ENCODE results near the gene CASR.

Gene CASR

GRCh38 chr3:122301063-122301462 lies 117.6 kb downstream of the CASR start:
- DNase-seq (ENCODE audit: low read depth in 2 of 3, low spot score in 1 of 3), result no peak

- no peak for DNase-seq (ENCODE audit: low read depth in 2 of 3, low spot score in 1 of 3)
These were observed 122.6 kb downstream of the CASR start for GRCh38 chr3:122305818-122306621.

- DNase-seq (ENCODE audit: low read depth in 2 of 3, low spot score in 1 of 3), result no peak
These were observed 123.1 kb downstream of the CASR start for GRCh38 chr3:122306622-122306953.

GRCh38 chr3:122307094-122307687 lies 123.7 kb downstream of the CASR start:
- no peak for DNase-seq (ENCODE audit: low read depth in 2 of 3, low spot score in 1 of 3)

GRCh38 chr3:122307976-122308375 lies 124.5 kb downstream of the CASR start:
- DNase-seq (ENCODE audit: low read depth in 2 of 3, low spot score in 1 of 3), result no peak

- no peak for DNase-seq (ENCODE audit: low read depth in 2 of 3, low spot score in 1 of 3)
These were observed 126.9 kb downstream of the CASR start for GRCh38 chr3:122310361-122310760.

GRCh38 chr3:122312826-122313225 lies 129.4 kb downstream of the CASR start:
- DNase-seq (ENCODE audit: low read depth in 2 of 3, low spot score in 1 of 3), result no peak

- DNase-seq (ENCODE audit: low read depth in 2 of 3, low spot score in 1 of 3), result no peak
These were observed 129.8 kb downstream of the CASR start for GRCh38 chr3:122313281-122313680.

- DNase-seq (ENCODE audit: low read depth in 2 of 3, low spot score in 1 of 3), result no peak
These were observed 130.9 kb downstream of the CASR start for GRCh38 chr3:122314228-122314876.

- no peak for DNase-seq (ENCODE audit: low read depth in 2 of 3, low spot score in 1 of 3)
These were observed 132.2 kb downstream of the CASR start for GRCh38 chr3:122315619-122316018.

- DNase-seq (ENCODE audit: low read depth in 2 of 3, low spot score in 1 of 3), result no peak
These were observed 132.9 kb downstream of the CASR start for GRCh38 chr3:122316368-122316767.

GRCh38 chr3:122318620-122319019 lies 135.2 kb downstream of the CASR start:
- no peak for DNase-seq (ENCODE audit: low read depth in 2 of 3, low spot score in 1 of 3)

- DNase-seq (ENCODE audit: low read depth in 2 of 3, low spot score in 1 of 3), result no peak
These were observed 138.9 kb downstream of the CASR start for GRCh38 chr3:122322095-122323075.

GRCh38 chr3:122324871-122325323 lies 141.4 kb downstream of the CASR start, which contains the start of gene CSTA:
Gene CSTA, plus strand, starts transcription at chr3:122325248. Its CDS starts 45 bp downstream, at chr3:122325293.
- no peak for DNase-seq (ENCODE audit: low read depth in 2 of 3, low spot score in 1 of 3)

- DNase-seq (ENCODE audit: low read depth in 2 of 3, low spot score in 1 of 3), result no peak
These were observed 142.3 kb downstream of the CASR start for GRCh38 chr3:122325769-122326168.

GRCh38 chr3:122331886-122332285 lies 148.4 kb downstream of the CASR start:
- DNase-seq (ENCODE audit: low read depth in 2 of 3, low spot score in 1 of 3), result no peak

- no peak for DNase-seq (ENCODE audit: low read depth in 2 of 3, low spot score in 1 of 3)
These were observed 149.1 kb downstream of the CASR start for GRCh38 chr3:122332551-122332950.

Measured in stimulated activated CD4-positive, alpha-beta T cell treated with anti-CD3 and anti-CD28 coated beads, Interleukin-12 subunit alpha, Interleukin-12 subunit beta, amount 100 ng/mL, for 48 hours (primary cell).